ENCODE measurements around the gene GRK7.

GRCh38 chr3:141798448-141798845 is 35.2 kb downstream of the GRK7 start:
- no peak for TF ChIP-seq CTCF (IDR thresholded peaks at IDR 0.05)
- TF ChIP-seq EZH2 (IDR thresholded peaks at IDR 0.05; ENCODE audit: borderline replicate concordance, insufficient read depth, low read depth, low read length, poor library complexity, severe bottlenecking) = no peak

All from B cell (primary cell).